Hypothalamus (tissue), 51 donors: ENCODE results near the gene DTX4.
"Not testable (repeated sequence)": the region's sequence is repeated elsewhere in the genome, so short reads cannot be mapped to it uniquely, and the experiment has no call there.

ENCODE experiments used
- DNase-seq, 51 donors: peaks; one replicate each; lab custom pipeline; 2025; lab: John Stamatoyannopoulos, UW

The DTX4 gene

DNA sequence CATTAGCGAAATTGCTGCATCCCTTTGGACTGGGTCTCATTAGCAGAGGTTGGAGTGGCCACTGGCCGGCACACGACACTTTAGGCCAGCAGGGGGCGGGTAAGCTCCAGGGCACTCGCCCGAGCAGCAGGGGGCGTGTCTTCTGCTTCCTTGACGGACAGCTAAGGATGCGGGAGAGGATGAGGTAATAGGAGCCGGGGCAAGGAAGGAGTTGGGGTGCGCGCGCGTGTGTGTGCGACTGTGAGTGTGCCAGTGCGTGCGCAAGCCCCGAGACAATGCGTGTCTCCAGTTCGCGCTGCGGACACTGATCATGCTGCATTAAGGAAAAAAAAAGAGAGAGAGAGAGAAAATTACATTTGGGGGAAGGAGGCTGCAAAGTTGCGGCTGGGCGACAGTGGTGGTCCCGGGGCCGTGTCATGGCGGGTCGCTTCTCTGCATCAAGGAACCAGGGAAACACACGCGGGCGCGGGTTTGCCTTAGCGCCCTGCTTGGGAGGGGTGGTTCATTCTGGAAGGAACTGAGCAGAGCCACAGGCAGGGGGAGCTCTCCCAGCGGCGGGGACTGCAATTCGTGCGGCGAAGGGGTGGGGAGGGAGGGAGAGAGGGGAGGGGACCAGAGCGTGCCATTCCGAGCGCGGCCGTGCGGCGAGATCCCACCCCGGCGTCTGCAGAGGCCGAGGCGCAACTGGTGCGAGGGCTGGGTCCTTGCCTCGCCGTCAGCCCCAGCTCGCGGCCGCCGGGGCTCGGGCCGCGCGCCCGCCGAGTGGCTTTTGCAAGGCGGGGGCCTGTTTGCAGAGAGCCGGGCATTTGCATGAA lies at the start of gene DTX4:
TSS of gene DTX4 (plus strand) at position 625 of the 815 bp plus-strand sequence. CDS start 464 bp downstream, outside the sequence.
- DNase-seq: peak; percentile 29 to 94 (median 86)

DNA sequence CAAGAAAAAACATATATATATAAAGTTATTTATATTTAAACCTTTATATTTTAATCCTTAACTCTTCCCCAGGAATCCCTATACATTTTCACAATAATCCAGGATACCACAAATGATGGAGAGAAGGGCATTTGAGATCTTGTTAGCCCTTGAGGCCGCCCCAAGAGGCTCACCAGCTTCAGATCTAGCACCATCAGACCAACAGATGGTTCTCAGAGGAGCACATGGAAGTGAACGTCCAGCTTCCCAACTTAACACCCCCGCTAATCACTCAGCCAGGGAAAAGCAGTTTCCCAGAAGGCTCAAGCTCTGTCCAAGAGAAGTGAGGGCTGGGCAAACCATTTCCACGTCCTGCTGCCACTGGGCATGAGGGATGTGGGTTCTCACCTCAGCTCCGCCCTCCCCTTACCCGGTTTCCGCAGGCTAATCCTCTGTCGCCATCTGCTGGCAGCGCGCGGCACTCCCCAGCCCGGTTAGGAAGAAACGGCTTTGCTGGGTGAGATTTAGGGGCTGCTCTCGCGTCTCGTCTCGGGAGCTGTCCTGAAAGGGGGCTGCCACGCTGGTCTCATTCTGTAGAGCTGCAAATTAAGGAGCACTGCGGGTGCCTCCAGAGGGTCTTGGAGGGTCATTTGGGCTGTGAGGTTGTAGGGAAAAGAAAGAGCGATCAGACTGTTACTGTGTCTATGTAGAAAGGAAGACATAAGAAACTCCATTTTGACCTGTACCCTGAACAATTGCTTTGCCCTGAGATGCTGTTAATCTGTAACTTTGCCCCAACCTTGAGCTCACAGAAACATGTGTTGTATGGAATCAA lies 36.1 kb upstream of the DTX4 start:
- DNase-seq: peak in 49 of 51 donors; percentile 14 to 84 (median 57)

DNA sequence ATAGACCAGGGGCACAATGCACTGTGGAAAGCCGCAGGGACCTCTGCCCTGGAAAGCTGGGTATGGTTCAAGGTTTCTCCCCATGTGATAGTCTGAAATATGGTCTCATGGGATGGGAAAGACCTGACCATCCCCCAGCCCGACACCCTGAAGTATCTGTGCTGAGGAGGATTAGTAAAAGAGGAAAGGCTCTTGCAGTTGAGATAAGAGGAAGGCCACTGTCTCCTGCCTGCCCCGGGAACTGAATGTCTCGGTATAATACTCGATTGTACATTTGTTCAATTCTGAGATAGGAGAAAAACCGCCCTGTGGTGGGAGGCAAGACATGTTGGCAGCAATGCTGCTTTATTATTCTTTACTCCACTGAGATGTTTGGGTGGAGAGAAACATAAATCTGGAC lies 35.4 kb upstream of the DTX4 start:
- DNase-seq: not testable (repeated sequence)

GRCh38 chr11:59137190-59137589 lies 34.7 kb upstream of the DTX4 start:
- DNase-seq: no peak

DNA sequence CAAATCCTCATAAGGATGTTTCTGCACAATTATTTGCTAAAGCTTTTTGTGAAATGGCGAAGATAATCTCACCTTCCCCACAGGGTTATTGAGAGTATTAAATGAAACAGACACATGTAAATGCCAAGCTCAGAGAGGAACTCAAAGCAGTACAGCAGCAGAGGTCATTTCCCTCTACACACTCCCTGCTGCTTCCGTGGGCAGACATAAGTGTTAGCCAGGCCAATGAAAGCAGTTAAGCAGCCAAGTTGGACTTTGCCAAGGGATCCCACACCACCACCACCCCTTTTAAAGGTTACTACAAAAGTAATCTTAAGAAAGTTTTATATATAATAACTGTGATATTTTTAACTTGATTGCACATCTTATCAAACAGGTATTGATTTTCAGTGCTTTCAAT lies 33.3 kb upstream of the DTX4 start:
- DNase-seq: no peak

GRCh38 chr11:59141191-59141590 lies 30.7 kb upstream of the DTX4 start:
- no peak for DNase-seq

- DNase-seq: peak in 1 of 51 donors; percentile 56
Measured at GRCh38 chr11:59141673-59142460, 30.1 kb upstream of the DTX4 start.

DNA sequence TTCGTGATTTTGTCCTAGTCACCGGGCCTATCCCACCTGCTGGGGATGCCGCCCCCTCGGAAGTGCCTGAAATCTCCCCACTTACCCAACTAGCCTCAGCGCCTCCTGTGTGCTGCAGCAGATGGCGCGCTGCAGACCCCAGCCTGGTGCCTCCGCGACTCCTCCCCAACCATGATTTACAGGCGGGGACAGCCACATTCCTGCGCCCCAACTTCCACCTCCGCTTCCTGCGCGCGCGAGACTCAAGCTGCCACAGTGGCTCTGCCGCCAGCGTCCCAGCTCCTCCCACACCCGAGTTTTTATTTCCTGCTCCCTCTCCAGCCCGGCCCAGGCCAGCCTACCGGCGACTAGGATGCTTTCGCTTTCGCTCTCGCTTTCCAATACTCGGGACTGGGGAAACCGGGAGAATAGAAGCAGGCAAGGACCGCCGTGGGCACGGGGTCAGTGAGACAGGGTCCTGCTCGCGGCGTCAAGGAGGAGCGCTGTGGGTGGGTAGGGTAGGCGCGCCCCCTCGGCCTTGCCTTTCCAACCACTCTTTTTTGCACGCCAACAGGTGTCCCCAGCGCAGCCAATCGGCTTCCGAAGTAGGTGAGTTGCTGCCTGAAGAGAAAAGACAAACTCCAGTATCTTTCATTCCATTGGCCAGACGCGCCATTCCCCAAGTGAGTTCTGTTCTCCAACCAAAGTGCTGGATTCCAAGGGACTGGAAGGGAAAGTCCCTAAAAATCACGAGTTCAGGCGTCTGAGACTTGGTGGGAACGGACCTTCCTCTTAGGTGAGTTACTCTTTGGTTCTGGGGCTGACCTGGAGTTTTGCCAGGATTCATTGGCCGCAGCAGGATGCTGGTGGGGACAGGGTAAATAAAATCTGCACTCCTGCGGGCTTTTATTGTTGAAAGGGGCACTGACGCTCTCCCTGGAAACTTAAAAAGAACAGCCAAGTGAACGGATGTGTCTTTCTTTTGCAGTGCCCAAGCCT lies 29.1 kb upstream of the DTX4 start, which contains the start of gene FAM111A:
TSS of gene FAM111A (plus strand) at position 327 of the 978 bp plus-strand sequence. CDS start 6,017 bp downstream, outside the sequence.
- DNase-seq: peak in 50 of 51 donors; percentile 10 to 91 (median 65)

- peak in 1 of 51 donors; percentile 50 for DNase-seq
Measured at GRCh38 chr11:59144096-59144495, 27.8 kb upstream of the DTX4 start.

GRCh38 chr11:59144579-59145345 lies 27.2 kb upstream of the DTX4 start:
- DNase-seq: peak in 41 of 51 donors; percentile 3 to 62 (median 26)

GRCh38 chr11:59145534-59145933 lies 26.4 kb upstream of the DTX4 start:
- DNase-seq: no peak

- DNase-seq: no peak
Measured at GRCh38 chr11:59151761-59152160, 20.2 kb upstream of the DTX4 start.

GRCh38 chr11:59152312-59152951 lies 19.5 kb upstream of the DTX4 start:
- DNase-seq: no peak

- DNase-seq: no peak
Measured at GRCh38 chr11:59154610-59155009, 17.3 kb upstream of the DTX4 start.

DNA sequence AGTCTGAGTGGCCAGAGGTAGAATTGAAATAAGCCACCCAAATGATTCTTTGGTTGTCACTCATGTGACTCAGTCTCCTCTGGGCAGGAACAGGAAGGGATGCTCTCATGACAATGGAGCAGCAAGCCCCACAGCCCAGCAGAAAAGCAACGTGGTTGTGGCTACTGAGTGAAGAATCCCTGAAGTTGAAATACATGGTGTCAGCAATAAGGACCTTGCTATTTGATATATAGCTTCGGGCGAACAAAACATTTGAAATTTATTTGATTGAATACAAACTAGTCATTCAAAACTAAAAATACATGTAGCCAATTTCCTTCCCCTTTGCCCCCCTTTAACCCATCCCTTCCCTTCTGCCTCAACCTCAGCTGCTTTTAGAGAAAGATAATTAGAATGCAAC lies 14.5 kb upstream of the DTX4 start:
- DNase-seq: no peak

- DNase-seq: peak in 25 of 51 donors; percentile 6 to 73 (median 36)
Measured at GRCh38 chr11:59158206-59159068, 13.5 kb upstream of the DTX4 start.

DNA sequence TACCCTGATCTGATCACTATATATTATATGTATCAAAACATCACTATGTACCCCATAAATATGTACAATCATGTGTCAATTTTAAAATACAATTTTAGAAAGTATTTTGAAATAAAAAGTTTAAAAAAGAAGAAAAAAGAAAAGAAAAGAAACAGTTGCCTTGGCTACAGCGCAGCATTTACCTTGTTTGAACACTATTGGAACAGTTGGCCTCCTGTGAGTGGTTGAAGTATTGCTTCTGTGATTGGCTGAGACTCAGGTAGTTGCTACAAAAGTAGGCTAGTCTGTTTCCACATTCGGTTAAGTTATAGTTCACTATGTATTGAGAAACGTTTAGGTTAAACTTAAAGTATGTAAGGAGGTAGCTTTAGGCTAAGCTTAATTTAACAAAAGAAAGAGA lies 7.9 kb upstream of the DTX4 start:
- no peak for DNase-seq
